D721Med (cell line): Measurements from ENCODE around the gene FOXN1.
"Not testable (repeated sequence)": the region's sequence is repeated elsewhere in the genome, so short reads cannot be mapped to it uniquely, and the experiment has no call there.

Source experiments
- DNase-seq: peaks from one replicate; pipeline ENCODE4 v3.0.0; 2011; ENCODE audit warnings: low spot score; ENCODE audit not compliant: insufficient read length
- FAIRE-seq: peaks from 2 replicates; lab custom pipeline; 2011; peaks lifted over from hg19 to GRCh38; lab: Jason Lieb, UNC
- CTCF ChIP-seq: IDR thresholded peaks from 2 replicates; pipeline ENCODE4 v1.5.1; 2012; ENCODE audit warnings: mild to moderate bottlenecking, control low read depth; ENCODE audit not compliant: insufficient read depth; ENCODE audit errors: missing control alignments

Gene FOXN1

GRCh38 chr17:28574526-28574925 is 68.4 kb downstream of the FOXN1 start:
- DNase-seq (no peak), FAIRE-seq (no peak)
- no peak for TF ChIP-seq CTCF

- no peak for DNase-seq
- no peak for TF ChIP-seq CTCF
- no peak for FAIRE-seq
These were observed 69.1 kb downstream of the FOXN1 start for GRCh38 chr17:28575126-28575795.

- DNase-seq, FAIRE-seq: not testable (repeated sequence)
These were observed 69.9 kb downstream of the FOXN1 start for GRCh38 chr17:28576016-28576415.

GRCh38 chr17:28576758-28577465 is 70.8 kb downstream of the FOXN1 start, which contains the start of gene ALDOC:
Gene ALDOC, minus strand, starts transcription at chr17:28576895. Its CDS starts 1,363 bp downstream, at chr17:28575532.
- DNase-seq (peak; percentile 99), FAIRE-seq (no peak)

GRCh38 chr17:28577466-28577824 is 71.3 kb downstream of the FOXN1 start:
- no peak for TF ChIP-seq CTCF
- DNase-seq (no peak), FAIRE-seq (no peak)

More at GRCh38 chr17:28576758-28577465, 70.8 kb downstream of the FOXN1 start, which contains the start of gene ALDOC:
- TF ChIP-seq CTCF = no peak

GRCh38 chr17:28578246-28579195 is 72.4 kb downstream of the FOXN1 start:
- TF ChIP-seq CTCF = no peak
- FAIRE-seq = no peak

GRCh38 chr17:28579526-28579925 is 73.4 kb downstream of the FOXN1 start:
- no peak for TF ChIP-seq CTCF
- FAIRE-seq (no peak), DNase-seq (no peak)

More at GRCh38 chr17:28578246-28579195, 72.4 kb downstream of the FOXN1 start:
- no peak for DNase-seq
